GM18867 (cell line): ENCODE measurements around the gene MAPK8IP3.

Experiments used
- ATAC-seq: cut with Tn5 transposase; IDR thresholded peaks from one replicate; pipeline ENCODE4 v1.9.1; 2021; ENCODE audit warnings: mild to moderate bottlenecking, moderate library complexity; ENCODE audit not compliant: unreplicated experiment

Gene MAPK8IP3

GRCh38 chr16:1758923-1759322 lies 52.9 kb downstream of the MAPK8IP3 start:
- no peak for ATAC-seq

- ATAC-seq: no peak
Measured at GRCh38 chr16:1759511-1759910, 53.5 kb downstream of the MAPK8IP3 start.

DNA sequence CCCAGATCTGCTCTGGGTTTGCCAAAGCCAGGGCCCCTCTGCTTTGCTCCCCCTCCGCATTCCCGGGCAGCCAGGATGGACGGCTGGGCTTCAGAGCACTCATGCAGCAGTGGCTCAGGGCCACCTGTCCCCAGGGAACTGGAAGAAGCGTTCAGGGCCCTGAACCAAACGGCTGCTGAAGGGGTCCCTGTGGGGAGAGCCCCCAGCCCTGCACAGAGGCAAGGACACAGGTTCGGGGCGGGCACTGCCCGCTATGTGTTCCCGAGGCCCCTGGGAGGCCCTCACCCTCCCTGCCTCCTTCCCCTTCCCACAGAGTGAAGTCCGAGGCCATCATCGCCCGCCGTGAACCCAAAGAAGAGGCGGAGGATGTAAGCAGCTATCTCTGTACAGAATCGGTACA lies 54.9 kb downstream of the MAPK8IP3 start:
- ATAC-seq: no peak

GRCh38 chr16:1761751-1762150 lies 55.8 kb downstream of the MAPK8IP3 start:
- ATAC-seq: no peak

DNA sequence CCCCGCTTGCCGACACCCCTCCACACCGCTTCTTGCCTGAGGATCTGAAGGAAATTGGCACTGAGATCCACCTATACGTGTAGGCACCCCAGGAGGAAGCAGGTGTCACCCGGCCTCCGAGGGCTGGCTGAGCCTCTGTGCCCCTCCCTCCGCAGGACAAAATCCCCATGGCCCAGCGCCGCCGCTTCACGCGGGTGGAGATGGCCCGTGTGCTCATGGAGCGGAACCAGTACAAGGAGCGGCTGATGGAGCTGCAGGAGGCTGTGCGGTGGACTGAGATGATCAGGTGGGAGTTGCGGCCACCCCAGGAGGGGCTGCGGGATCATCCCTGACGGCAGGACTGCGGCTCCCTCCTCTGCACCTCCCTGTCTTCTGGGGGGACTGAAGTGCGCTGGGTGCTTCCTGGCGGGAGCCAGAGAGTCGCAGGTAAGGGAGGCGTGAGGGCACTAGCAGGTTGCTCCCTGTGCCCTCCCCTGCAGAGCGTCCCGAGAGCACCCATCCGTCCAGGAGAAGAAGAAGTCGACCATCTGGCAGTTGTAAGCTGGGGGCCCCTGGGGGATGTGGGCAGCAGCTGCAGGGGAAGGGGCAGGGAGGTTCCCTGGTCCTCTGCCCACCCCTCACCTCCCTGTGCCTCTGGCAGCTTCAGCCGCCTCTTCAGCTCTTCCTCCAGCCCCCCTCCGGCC lies 56.3 kb downstream of the MAPK8IP3 start:
- ATAC-seq: no peak

- ATAC-seq: no peak
Measured at GRCh38 chr16:1762879-1763520, 57.0 kb downstream of the MAPK8IP3 start.

DNA sequence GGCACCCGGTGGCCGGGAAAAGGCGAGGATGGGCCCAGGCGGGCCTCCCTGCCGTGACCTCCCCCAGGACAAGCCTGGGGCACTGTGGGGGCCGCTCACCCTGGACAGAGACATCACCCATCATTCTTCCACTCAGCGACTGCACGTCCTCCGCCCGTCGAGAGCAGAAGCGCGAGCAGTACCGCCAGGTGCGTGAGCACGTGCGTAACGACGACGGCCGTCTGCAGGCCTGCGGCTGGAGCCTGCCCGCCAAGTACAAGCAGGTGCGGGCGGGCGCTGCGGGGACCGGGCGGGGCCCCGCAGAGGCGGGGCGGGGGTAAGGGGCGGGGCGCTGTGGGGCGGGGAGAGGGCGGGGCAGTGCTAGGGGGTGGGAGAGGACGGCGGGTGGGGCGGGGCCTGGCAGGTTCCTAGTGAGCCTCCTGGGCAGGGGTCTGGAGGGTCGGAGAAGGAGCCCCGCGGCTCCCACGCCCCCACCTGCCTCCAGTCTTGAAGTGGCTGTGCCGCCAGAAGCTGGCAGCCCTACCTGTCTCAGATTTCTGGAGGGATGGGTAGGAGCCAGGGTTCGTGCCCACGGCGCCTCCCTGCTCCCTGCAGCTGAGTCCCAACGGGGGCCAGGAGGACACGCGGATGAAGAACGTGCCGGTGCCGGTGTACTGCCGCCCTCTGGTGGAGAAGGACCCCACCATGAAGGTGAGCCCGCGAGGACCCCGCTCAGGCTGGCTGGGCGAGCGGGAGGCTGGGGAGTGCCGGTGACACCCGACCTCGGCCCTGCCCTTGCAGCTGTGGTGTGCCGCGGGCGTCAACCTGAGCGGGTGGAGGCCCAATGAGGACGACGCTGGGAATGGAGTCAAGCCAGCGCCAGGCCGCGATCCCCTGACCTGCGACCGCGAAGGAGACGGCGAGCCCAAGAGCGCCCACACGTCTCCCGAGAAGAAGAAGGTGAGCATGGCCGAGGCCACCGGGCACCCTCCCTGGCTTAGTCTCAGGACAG lies 57.8 kb downstream of the MAPK8IP3 start:
- ATAC-seq: no peak

GRCh38 chr16:1764971-1765370 lies 59.0 kb downstream of the MAPK8IP3 start:
- ATAC-seq: no peak

- ATAC-seq: no peak
Measured at GRCh38 chr16:1765826-1766225, 59.8 kb downstream of the MAPK8IP3 start.

- no peak for ATAC-seq
Measured at GRCh38 chr16:1766231-1766630, 60.2 kb downstream of the MAPK8IP3 start.

- no peak for ATAC-seq
Measured at GRCh38 chr16:1766701-1767100, 60.7 kb downstream of the MAPK8IP3 start.

GRCh38 chr16:1767116-1767994 lies 61.4 kb downstream of the MAPK8IP3 start:
- ATAC-seq: no peak

GRCh38 chr16:1768061-1768766 lies 62.2 kb downstream of the MAPK8IP3 start:
- ATAC-seq: no peak

GRCh38 chr16:1768767-1769401 lies 62.9 kb downstream of the MAPK8IP3 start:
- ATAC-seq: no peak

GRCh38 chr16:1769402-1770300 lies 63.7 kb downstream of the MAPK8IP3 start:
- ATAC-seq: no peak

DNA sequence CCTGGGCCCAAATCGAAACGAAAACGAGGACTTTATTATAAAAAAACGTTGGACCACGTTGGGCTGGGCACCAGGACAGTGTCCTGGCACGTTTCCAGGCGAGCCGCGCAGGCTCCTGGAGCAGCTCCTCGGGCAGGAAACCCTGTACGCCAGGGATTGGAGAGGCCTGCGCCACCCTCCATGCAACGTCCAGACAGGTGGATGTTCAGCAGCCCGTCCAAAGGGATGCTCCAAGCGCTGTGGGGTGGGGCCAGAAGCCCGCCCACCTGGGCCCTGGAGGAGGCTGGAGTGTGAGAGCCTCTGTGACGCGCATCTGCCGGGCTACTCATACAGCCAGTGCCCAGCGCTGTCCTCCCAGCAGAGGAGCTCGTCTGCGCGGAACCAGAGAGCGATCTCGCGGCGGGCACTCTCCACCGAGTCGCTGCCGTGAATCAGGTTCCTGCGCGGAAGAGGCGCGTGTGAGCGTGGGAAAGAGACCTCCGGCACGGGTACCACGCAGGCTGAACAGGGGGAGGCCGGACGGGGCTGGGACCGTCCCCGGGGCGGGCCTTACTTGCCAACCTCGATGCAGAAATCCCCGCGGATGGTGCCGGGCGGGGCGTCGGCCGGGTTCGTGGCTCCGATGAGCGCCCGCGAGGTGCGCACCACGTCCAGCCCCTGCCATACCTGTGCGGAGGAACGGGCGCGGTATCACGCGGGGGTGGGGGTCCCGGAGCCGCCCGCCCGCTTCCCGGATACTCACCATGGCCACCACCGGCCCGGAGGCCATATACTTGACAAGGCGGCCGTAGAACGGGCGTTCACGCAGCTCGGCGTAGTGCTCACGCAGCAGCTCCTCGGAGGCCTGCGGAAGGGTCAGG lies 64.6 kb downstream of the MAPK8IP3 start:
- ATAC-seq: no peak

- peak; percentile 24 for ATAC-seq
Measured at GRCh38 chr16:1771188-1771863, 65.3 kb downstream of the MAPK8IP3 start, which contains the start of gene NME3. Gene NME3, minus strand, starts transcription at chr16:1771543. Its CDS starts 9 bp downstream, at chr16:1771534.
